DND-41 (cell line): Measurements from ENCODE around the gene SERPINA3.

ENCODE experiments used
- CTCF ChIP-seq: IDR thresholded peaks from 2 replicates; pipeline ENCODE4 v1.5.1; 2012; ENCODE audit warnings: borderline replicate concordance, low read length, moderate library complexity, mild to moderate bottlenecking; ENCODE audit not compliant: poor library complexity, severe bottlenecking; ENCODE audit errors: extremely low read depth
- EZH2 ChIP-seq: IDR thresholded peaks from 3 replicates; pipeline ENCODE4 v1.6.1; 2012; ENCODE audit warnings: borderline replicate concordance, low read depth, mild to moderate bottlenecking, moderate library complexity, low read length, inconsistent platforms; ENCODE audit not compliant: severe bottlenecking

DNA sequence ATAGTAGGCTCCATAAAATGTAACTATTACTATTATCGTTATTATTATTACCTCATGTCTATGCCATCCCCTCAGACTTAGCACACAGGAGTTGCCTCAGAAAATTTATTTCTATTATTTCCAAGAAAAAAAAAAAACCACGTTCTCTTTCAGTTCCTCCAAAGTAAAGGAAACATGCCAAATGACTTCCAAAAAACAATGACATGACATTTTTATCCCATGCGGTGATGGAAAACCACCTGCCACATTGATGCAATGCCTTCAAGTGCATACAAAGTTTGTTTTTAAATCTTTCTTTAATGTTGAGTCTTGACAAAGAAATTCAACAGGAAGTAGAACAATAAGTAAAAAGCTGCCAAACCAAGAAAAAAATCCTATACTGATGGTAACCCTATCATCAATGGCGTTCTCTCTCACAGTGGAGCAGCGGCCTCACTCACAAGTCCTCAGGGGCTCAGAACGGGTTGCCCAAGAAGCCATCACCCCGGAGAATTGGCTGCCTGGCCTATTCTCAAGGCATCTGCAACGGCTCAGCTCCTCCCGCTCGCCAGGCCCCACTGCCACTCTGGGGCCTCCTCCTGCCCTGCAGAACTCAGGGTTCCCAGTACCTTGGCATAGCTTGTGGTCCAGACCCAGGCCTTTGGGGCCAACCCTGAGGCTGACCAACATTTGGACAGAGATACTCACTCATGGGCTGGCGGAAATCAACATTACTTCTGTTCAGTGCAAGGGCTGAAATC, 51.9 kb downstream of the SERPINA3 start:
- TF ChIP-seq CTCF (no peak), EZH2 (no peak)
